OCI-LY7 (cell line): ENCODE data around the gene CEP89. TPM values are rescaled to one million over a fixed set of nuclear protein-coding genes. Genes with fewer than 3 reads are reported as not detected.
"Not testable (repeated sequence)": the region's sequence is repeated elsewhere in the genome, so short reads cannot be mapped to it uniquely, and the experiment has no call there.

ENCODE experiments used
- BruUV-seq: library from RNA; stranded (reverse); fragments of 400-500 nt; replicated peaks from 2 replicates; lab custom pipeline; 2021; lab: Mats Ljungman, UMichigan
- CTCF ChIA-PET: fragments of 300-600 bp; sonication (Branson Sonifier 250); formaldehyde crosslinking; loops from one replicate; lab custom pipeline; 2022; ENCODE audit warnings: antibody characterized with exemption; ENCODE audit not compliant: unreplicated experiment; lab: Charles Lee
- POLR2A ChIA-PET: fragments of 300-600 bp; sonication (Branson Sonifier 250); formaldehyde crosslinking; loops from one replicate; lab custom pipeline; 2022; ENCODE audit warnings: antibody characterized with exemption; lab: Charles Lee
- DNase-seq: peaks from one replicate; pipeline ENCODE4 v3.0.0-alpha.2; 2015; ENCODE audit warnings: low spot score
- H2AFZ ChIP-seq: fragments of 200-600 bp; sonication (generic), shearing (Covaris generic); 2 replicates; pipeline ENCODE4 v1.6.1; 2014; ENCODE audit warnings: mild to moderate bottlenecking, antibody characterized with exemption, low read length, moderate library complexity
- H3K27ac ChIP-seq: fragments of 200-600 bp; sonication (generic); 2 replicates; pipeline ENCODE4 v1.5.1; 2014; ENCODE audit warnings: mixed run types, low read depth, mild to moderate bottlenecking, moderate library complexity, low read length, inconsistent platforms; ENCODE audit not compliant: poor library complexity, severe bottlenecking
- H3K36me3 ChIP-seq: fragments of 200-600 bp; sonication (generic); 2 replicates; pipeline ENCODE4 v1.6.1; 2014; ENCODE audit warnings: mild to moderate bottlenecking, antibody characterized with exemption, low read length, moderate library complexity, mixed read lengths; ENCODE audit not compliant: insufficient read depth
- H3K4me1 ChIP-seq: fragments of 200-600 bp; sonication (generic); 2 replicates; pipeline ENCODE4 v1.5.1; 2014; ENCODE audit warnings: mild to moderate bottlenecking, low read length; ENCODE audit not compliant: insufficient read depth, poor library complexity, severe bottlenecking
- H3K4me2 ChIP-seq: fragments of 200-600 bp; sonication (generic); 2 replicates; pipeline ENCODE4 v1.6.1; 2014; ENCODE audit warnings: mild to moderate bottlenecking, low read length
- H3K4me3 ChIP-seq: fragments of 200-600 bp; sonication (generic); 2 replicates; pipeline ENCODE4 v1.5.1; 2014; ENCODE audit warnings: mild to moderate bottlenecking, low read depth, low read length; ENCODE audit not compliant: poor library complexity, severe bottlenecking
- H3K79me2 ChIP-seq: fragments of 200-600 bp; sonication (generic); 2 replicates; pipeline ENCODE4 v1.6.1; 2016; ENCODE audit warnings: low read depth, mild to moderate bottlenecking, low read length, moderate library complexity, mixed read lengths; ENCODE audit not compliant: insufficient read depth
- H3K9me2 ChIP-seq: fragments of 200-600 bp; sonication (generic); 2 replicates; pipeline ENCODE4 v1.6.1; 2016; ENCODE audit warnings: mild to moderate bottlenecking, low read length, mixed read lengths; ENCODE audit not compliant: insufficient read depth
- H3K9me3 ChIP-seq: fragments of 200-600 bp; sonication (generic); 2 replicates; pipeline ENCODE4 v1.6.1; 2014; ENCODE audit warnings: mild to moderate bottlenecking, mixed run types, low read length, mixed read lengths
- H4K20me1 ChIP-seq: fragments of 200-600 bp; sonication (generic); 2 replicates; pipeline ENCODE4 v1.6.1; 2014; ENCODE audit warnings: mild to moderate bottlenecking, antibody characterized with exemption, low read length, moderate library complexity, mixed read lengths; ENCODE audit not compliant: insufficient read depth
- EZH2phosphoT487 ChIP-seq: fragments of 200-600 bp; sonication (generic); IDR thresholded peaks from 2 replicates; pipeline ENCODE4 v1.6.1; 2018; ENCODE audit warnings: low read depth, borderline replicate concordance, mild to moderate bottlenecking, mixed run types, antibody characterized with exemption, low read length, moderate library complexity, mixed read lengths
- intact Hi-C: fragments of 100-400 bp; cut with micrococcal nuclease; formaldehyde crosslinking; loops from one replicate; pipeline ENCODE4 v1.10.0; 2022; ENCODE audit not compliant: unreplicated experiment
- total RNA-seq, 2 experiments: library from RNA; depleted of rRNA in 1 of 2; stranded (reverse); fragments of >200 nt in 1 of 2; shearing (Covaris generic) in 1 of 2; gene quantifications; 2 replicates each; pipeline ENCODE4 v1.2.3, GENCODE V29; 2014 to 2022
- TF ChIP-seq, protein P1 (sequence below): fragments of 200-600 bp; sonication (generic); conservative IDR thresholded peaks from 2 replicates; pipeline ENCODE4 v1.5.1; 2014; ENCODE audit warnings: mild to moderate bottlenecking, antibody characterized with exemption, low read length, moderate library complexity, mixed read lengths

Gene CEP89
- total RNA-seq, 2 experiments from 2014 or later = 15.8 to 20.6 TPM

GRCh38 chr19:32858559-32858958 lies 113.2 kb downstream of the CEP89 start:
- intact Hi-C loops = no loop called here

DNA sequence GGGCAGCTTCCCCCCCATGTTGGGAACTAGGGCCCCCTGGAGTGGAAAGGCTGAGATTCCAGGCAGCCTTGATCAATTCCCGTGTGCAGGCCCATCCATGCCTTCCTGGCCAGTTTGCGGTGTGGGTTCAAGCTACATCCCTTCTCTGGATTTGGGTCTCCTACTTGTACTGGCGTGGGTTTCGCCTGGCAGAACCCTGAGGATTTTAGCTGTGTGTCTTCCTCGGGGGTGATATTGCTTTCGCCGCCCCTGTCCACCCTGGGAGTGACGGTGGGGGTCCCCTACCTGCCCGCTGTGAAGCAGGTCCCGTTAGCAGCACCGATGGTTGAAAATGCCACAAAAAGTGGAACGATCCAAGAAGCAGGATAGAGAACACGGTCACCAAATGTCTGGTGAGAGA lies 113.6 kb downstream of the CEP89 start:
- no peaks in the 10 kb centered on the region for H3K79me2 ChIP-seq
- no peak overlapping the region for H2AFZ ChIP-seq
- TF ChIP-seq EZH2phosphoT487 = no peak
- TF ChIP-seq, protein P1, sequence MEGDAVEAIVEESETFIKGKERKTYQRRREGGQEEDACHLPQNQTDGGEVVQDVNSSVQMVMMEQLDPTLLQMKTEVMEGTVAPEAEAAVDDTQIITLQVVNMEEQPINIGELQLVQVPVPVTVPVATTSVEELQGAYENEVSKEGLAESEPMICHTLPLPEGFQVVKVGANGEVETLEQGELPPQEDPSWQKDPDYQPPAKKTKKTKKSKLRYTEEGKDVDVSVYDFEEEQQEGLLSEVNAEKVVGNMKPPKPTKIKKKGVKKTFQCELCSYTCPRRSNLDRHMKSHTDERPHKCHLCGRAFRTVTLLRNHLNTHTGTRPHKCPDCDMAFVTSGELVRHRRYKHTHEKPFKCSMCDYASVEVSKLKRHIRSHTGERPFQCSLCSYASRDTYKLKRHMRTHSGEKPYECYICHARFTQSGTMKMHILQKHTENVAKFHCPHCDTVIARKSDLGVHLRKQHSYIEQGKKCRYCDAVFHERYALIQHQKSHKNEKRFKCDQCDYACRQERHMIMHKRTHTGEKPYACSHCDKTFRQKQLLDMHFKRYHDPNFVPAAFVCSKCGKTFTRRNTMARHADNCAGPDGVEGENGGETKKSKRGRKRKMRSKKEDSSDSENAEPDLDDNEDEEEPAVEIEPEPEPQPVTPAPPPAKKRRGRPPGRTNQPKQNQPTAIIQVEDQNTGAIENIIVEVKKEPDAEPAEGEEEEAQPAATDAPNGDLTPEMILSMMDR = no peak
- intact Hi-C loops = no loop called here
- no peaks in the 10 kb centered on the region for H3K9me3 ChIP-seq
- CTCF ChIA-PET = no interaction called here
- no peak overlapping the region for H3K4me2 ChIP-seq
- H3K4me1 ChIP-seq = no peaks in the 10 kb centered on the region
- no peaks in the 10 kb centered on the region for H3K9me2 ChIP-seq
- H4K20me1 ChIP-seq = no peaks in the 10 kb centered on the region
- no peak for DNase-seq
- POLR2A ChIA-PET = no interaction called here
- BruUV-seq = no TSS peak
- no peaks in the 10 kb centered on the region for H3K36me3 ChIP-seq
- no peak overlapping the region for H3K4me3 ChIP-seq
- no peak overlapping the region for H3K27ac ChIP-seq

More at GRCh38 chr19:32858559-32858958, 113.2 kb downstream of the CEP89 start:
- no peak overlapping the region for H3K4me2 ChIP-seq
- CTCF ChIA-PET = no interaction called here
- H3K79me2 ChIP-seq = no peaks in the 10 kb centered on the region
- H3K4me3 ChIP-seq = no peak overlapping the region
- no peak for DNase-seq
- no peaks in the 10 kb centered on the region for H3K36me3 ChIP-seq
- TF ChIP-seq EZH2phosphoT487 = no peak
- TF ChIP-seq, protein P1 = no peak
- H4K20me1 ChIP-seq = no peaks in the 10 kb centered on the region
- POLR2A ChIA-PET = no interaction called here
- no peaks in the 10 kb centered on the region for H3K9me3 ChIP-seq
- H2AFZ ChIP-seq = no peak overlapping the region
- no peak overlapping the region for H3K27ac ChIP-seq
- H3K4me1 ChIP-seq = no peaks in the 10 kb centered on the region
- BruUV-seq = no TSS peak
- H3K9me2 ChIP-seq = no peaks in the 10 kb centered on the region

DNA sequence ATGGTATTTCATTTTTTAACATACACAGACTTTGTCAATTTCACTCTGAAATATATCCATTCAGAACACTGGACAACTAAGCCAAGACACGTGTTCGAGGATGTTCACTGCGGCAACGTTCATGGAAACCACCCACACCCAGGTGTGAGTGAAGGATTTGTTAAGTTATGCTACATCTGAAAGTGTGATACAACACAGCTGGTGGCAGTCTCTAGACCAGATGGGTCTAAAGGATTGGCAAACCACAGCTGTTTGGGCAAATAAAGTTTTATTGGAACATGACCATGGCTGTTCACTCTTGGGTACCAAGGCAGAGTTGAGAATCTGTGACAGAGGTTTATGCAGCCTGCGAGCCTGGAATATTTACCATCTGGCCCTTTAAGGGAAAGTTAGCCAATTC lies 114.2 kb downstream of the CEP89 start:
- Histone ChIP-seq H3K36me3 (no peaks in the 10 kb centered on the region), H2AFZ (no peak overlapping the region), H3K9me2 (no peaks in the 10 kb centered on the region), H4K20me1 (no peaks in the 10 kb centered on the region), H3K4me3 (no peak overlapping the region), H3K4me1 (no peaks in the 10 kb centered on the region), H3K27ac (no peak overlapping the region), H3K4me2 (no peak overlapping the region), H3K9me3 (no peaks in the 10 kb centered on the region), H3K79me2 (no peaks in the 10 kb centered on the region)
- CTCF ChIA-PET = no interaction called here
- intact Hi-C loops = no loop called here
- TF ChIP-seq EZH2phosphoT487 = no peak
- POLR2A ChIA-PET = no interaction called here
- no peak for DNase-seq
- BruUV-seq = no TSS peak

GRCh38 chr19:32856818-32857217 lies 114.9 kb downstream of the CEP89 start:
- BruUV-seq, H3K4me2 ChIP-seq, H3K9me3 ChIP-seq, intact Hi-C loops, H3K27ac ChIP-seq, H3K4me3 ChIP-seq, H2AFZ ChIP-seq, H3K4me1 ChIP-seq, H3K36me3 ChIP-seq, DNase-seq, CTCF ChIA-PET, H3K79me2 ChIP-seq, POLR2A ChIA-PET, H3K9me2 ChIP-seq, H4K20me1 ChIP-seq: not testable (repeated sequence)
